Measurements from ENCODE around the gene ACTG1. TPM values are rescaled to one million over a fixed set of nuclear protein-coding genes. Genes with fewer than 3 reads are reported as not detected.
A peak's percentile ranks its signal among the peaks of the same experiment; 100 is the strongest.

Gene ACTG1
- total and polyA plus RNA-seq, 2 of the 13 experiments (the other 11 are each of a cell fraction or from before 2014, with no cell fraction given) = 973 to 1,138 TPM

- Histone ChIP-seq H3K9me3 (ENCODE audit: low read length) (no peaks in the 10 kb centered on the region), H3K27me3 (ENCODE audit: control insufficient read depth in 1 of 2, insufficient read depth in 2 of 2, low read length in 2 of 2) (peaks cover 4 to 22% of the 10 kb centered on the region in 2 experiments), H3K4me3 (replicated peaks in 1 of 3; ENCODE audit: insufficient read depth in 1 of 3, low read depth in 2 of 3, low read length in 3 of 3) (no peak overlapping the region; a peak in 1 of 6 replicates), H4K20me1 (ENCODE audit: insufficient read depth, low read length) (no peaks in the 10 kb centered on the region), H3K9ac (ENCODE audit: insufficient read depth, low read depth, low read length) (no peak overlapping the region), H3K27ac (ENCODE audit: extremely low read length, insufficient read depth, low read length) (no peak overlapping the region), H3K4me1 (ENCODE audit: insufficient read depth, low read length) (peaks cover 16% of the 10 kb centered on the region), H3K79me2 (ENCODE audit: insufficient read depth, low read length) (no peaks in the 10 kb centered on the region), H2AFZ (ENCODE audit: low read length) (no peak overlapping the region), H3K36me3 (replicated peaks in 1 of 2; ENCODE audit: control insufficient read depth in 1 of 2, insufficient read depth in 2 of 2, low read length in 2 of 2) (no peaks in the 10 kb centered on the region), H3K4me2 (ENCODE audit: low read depth, low read length) (peak overlapping the region; percentile 1; the same call in 1 of the 2 replicates)
- CTCF ChIA-PET (ENCODE audit: low intra/inter-chr PET ratio, low total read pairs) = no interaction called here
- POLR2A ChIA-PET = interaction anchor here (0.6 to 1.4 kb wide), 3 partner anchors 9 to 12 kb away, joined by 3 to 4 read pairs (median 4); partner anchors contain the start of gene ACTG1
- 25% methylated on average over 5 of the region's 7 CpGs for WGBS (ENCODE audit: low lambda C conversion rate)
- ATAC-seq (peak; percentile 11), FAIRE-seq (no peak), DNase-seq (ENCODE audit: low spot score) (no peak)
- BruUV-seq (replicated peaks) = no TSS peak
- in situ Hi-C loops (cut with HindIII; ENCODE audit: extremely low pct_ligation_motif_present, low pct_unique_long_range_greater_than_20kb) = no loop called here
- intact Hi-C loops (cut with micrococcal nuclease; ENCODE audit: unreplicated experiment) = no loop called here
- TF ChIP-seq TEAD3 (CRISPR knock-in tag; optimal IDR thresholded peaks at IDR 0.05; ENCODE audit: borderline replicate concordance) (peak; percentile 52), ETV5 (CRISPR knock-in tag; IDR thresholded peaks at IDR 0.05; ENCODE audit: borderline replicate concordance) (peak; percentile 44; the same call in 1 of the 2 replicates), KDM1A (CRISPR knock-in tag; IDR thresholded peaks at IDR 0.05) (no peak), RXRB (CRISPR knock-in tag; IDR thresholded peaks at IDR 0.05; ENCODE audit: borderline replicate concordance) (no peak), FUBP1 (CRISPR knock-in tag; IDR thresholded peaks at IDR 0.05; ENCODE audit: borderline replicate concordance) (no peak)
Observed at GRCh38 chr17:81500047-81500446, 12.6 kb downstream of the ACTG1 start.

GRCh38 chr17:81499601-81499970 is 13.0 kb downstream of the ACTG1 start:
- ATAC-seq (peak; percentile 22), DNase-seq (ENCODE audit: low spot score) (no peak), FAIRE-seq (no peak)
- CTCF ChIA-PET (ENCODE audit: low intra/inter-chr PET ratio, low total read pairs) = no interaction called here
- no peak overlapping the region for H3K27ac ChIP-seq (ENCODE audit: extremely low read length, insufficient read depth, low read length)
- H3K4me3 ChIP-seq (replicated peaks in 1 of 3; ENCODE audit: insufficient read depth in 1 of 3, low read depth in 2 of 3, low read length in 3 of 3) = no peak overlapping the region
- no peaks in the 10 kb centered on the region for H3K9me3 ChIP-seq (ENCODE audit: low read length)
- peaks cover 4 to 24% of the 10 kb centered on the region in 2 experiments for H3K27me3 ChIP-seq (ENCODE audit: control insufficient read depth in 1 of 2, insufficient read depth in 2 of 2, low read length in 2 of 2)
- H3K4me1 ChIP-seq (ENCODE audit: insufficient read depth, low read length) = peaks cover 21% of the 10 kb centered on the region
- H4K20me1 ChIP-seq (ENCODE audit: insufficient read depth, low read length) = no peaks in the 10 kb centered on the region
- no TSS peak for BruUV-seq (replicated peaks)
- H3K79me2 ChIP-seq (ENCODE audit: insufficient read depth, low read length) = no peaks in the 10 kb centered on the region
- no peak overlapping the region for H3K9ac ChIP-seq (ENCODE audit: insufficient read depth, low read depth, low read length)
- in situ Hi-C loops (cut with HindIII; ENCODE audit: extremely low pct_ligation_motif_present, low pct_unique_long_range_greater_than_20kb) = no loop called here
- no peaks in the 10 kb centered on the region for H3K36me3 ChIP-seq (replicated peaks in 1 of 2; ENCODE audit: control insufficient read depth in 1 of 2, insufficient read depth in 2 of 2, low read length in 2 of 2)
- intact Hi-C loops (cut with micrococcal nuclease; ENCODE audit: unreplicated experiment) = no loop called here
- 70% methylated on average over 2 of the region's 12 CpGs for WGBS (ENCODE audit: low lambda C conversion rate)
- 0 out of 2 replicates have a peak overlapping the region, but pooled peaks have one; percentile 1 for H3K4me2 ChIP-seq (ENCODE audit: low read depth, low read length)
- TF ChIP-seq ZBTB3 (CRISPR knock-in tag; IDR thresholded peaks at IDR 0.05; ENCODE audit: borderline replicate concordance, low read depth) (no peak), ZNF547 (CRISPR knock-in tag; IDR thresholded peaks at IDR 0.05) (no peak), ZNF891 (CRISPR knock-in tag; IDR thresholded peaks at IDR 0.05) (0 out of 2 replicates have a peak, but pooled peaks have one; percentile 24)
- no peak overlapping the region for H2AFZ ChIP-seq (ENCODE audit: low read length)
- POLR2A ChIA-PET = interaction anchor here (1.0 to 1.4 kb wide), 2 partner anchors 9 to 13 kb away, joined by 4 read pairs; partner anchors contain the start of gene ACTG1
